HG03460 (cell line): ENCODE data around the gene UGT2B28.
"Not testable (repeated sequence)": the region's sequence is repeated elsewhere in the genome, so short reads cannot be mapped to it uniquely, and the experiment has no call there.

Experiments
- ATAC-seq: cut with Tn5 transposase; IDR thresholded peaks from one replicate; pipeline ENCODE4 v1.9.1; 2021; ENCODE audit not compliant: unreplicated experiment

Gene UGT2B28

DNA sequence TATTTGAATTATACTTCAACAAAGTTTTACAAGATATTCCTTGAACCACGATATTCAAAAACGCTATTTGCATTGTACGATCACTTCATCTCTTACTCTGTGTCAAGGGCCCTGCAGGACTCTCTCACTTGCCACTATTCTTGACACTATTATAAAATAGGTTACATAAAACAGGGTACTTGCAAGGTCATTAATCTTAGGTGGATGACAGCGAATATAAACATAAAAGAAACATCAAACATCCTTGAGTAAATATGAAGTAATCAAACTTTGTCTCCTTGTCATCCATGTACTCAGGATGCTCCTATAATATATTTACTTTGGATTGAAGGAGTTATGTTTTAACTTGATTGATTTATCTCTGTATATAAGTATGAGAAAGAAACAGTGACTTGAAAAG lies at the start of gene UGT2B28:
Gene UGT2B28, plus strand, starts transcription at position 395 of the 400 bp plus-strand sequence. CDS start 26 bp downstream, outside the sequence.
- not testable (repeated sequence) for ATAC-seq

DNA sequence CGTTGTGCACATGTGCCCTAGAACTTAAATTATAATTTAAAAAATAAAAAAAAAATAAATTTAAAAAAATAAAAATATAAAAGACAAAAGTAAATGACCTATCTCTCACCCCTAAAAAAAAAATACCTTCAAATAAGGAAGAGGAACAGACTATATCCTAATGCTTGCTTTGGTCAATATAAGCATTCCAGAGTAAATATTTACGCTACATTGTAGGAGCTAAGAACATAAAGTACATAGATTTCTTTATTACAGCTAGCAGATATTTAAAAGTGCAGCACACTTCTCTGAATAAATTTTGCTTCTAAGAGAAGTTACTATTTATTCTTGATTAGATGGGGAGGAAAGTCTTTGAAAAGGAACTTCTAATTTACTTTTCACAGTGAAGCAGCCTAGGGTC lies 41.2 kb upstream of the UGT2B28 start:
- no peak for ATAC-seq

DNA sequence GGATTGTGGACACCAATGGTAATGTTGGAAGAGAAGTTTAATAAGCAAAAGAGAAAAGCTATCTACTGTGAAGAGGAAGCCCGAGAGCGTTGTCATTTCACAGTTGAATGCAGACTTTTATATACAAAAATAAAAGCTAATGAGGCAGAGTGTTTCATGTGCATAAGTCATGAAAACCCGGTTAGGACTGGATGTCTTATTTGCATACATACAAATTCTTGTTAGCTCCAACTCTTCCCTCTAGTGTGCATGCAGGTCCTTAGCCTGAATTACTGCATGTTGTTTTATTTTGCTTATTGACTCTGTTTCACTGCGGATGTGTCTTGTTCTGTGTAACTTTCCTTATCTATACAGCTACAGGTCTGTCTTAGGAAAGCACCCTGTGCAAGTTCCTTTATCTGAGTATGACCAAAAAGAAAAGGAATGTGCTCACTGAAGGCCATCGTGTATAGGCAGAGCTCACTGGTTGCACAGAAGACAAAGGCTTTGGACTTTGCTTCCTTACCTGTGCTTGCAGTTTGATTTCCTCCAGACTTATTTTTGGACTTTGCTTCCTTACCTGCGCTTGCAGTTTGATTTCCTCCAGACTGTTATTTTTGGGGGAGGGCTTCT lies 40.6 kb upstream of the UGT2B28 start:
- ATAC-seq: no peak

GRCh38 chr4:69240787-69241186 lies 39.5 kb upstream of the UGT2B28 start:
- not testable (repeated sequence) for ATAC-seq

DNA sequence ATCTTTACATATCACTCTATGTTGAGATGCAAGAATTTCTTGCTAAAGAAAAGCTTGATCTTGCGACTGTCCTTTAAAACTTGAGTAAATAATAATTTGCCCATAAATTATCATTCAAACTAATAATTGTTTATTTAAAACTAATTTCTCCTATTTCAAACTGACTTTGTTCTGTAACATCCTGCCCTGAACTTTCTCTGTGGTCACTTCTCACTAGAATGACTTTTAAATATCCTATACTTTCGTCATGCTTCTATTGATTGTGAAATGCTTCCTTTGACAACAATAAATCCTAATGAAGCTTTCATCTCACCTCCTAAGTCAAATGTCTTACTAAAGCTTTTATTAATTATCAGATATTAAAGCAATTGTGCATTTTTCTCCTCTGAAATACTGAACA lies 38.5 kb upstream of the UGT2B28 start:
- ATAC-seq: not testable (repeated sequence)

- ATAC-seq: not testable (repeated sequence)
These were observed 37.6 kb upstream of the UGT2B28 start for GRCh38 chr4:69242562-69243240.

- ATAC-seq: not testable (repeated sequence)
These were observed 29.4 kb upstream of the UGT2B28 start for GRCh38 chr4:69250884-69251283.

GRCh38 chr4:69253147-69253772 lies 27.0 kb upstream of the UGT2B28 start:
- not testable (repeated sequence) for ATAC-seq

DNA sequence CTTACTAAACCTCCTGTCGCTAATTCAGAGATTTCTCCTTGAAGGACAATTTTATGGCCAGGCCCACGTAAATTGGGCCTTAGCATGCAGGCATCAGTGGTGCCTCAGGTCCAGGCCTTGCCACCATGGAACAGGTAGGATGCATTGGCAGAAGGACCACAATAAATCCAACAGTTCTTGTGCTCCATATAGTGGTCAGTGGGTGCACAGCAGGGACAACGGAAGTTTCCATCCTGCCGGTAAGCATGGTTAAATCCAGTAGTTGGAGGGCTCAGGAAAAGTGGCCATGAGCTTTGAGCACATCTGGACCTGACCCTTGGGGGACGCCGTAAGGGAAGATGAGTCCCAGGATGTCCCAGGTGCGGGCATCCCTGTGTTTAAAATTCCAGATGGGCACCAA lies 11.7 kb upstream of the UGT2B28 start:
- ATAC-seq: not testable (repeated sequence)

DNA sequence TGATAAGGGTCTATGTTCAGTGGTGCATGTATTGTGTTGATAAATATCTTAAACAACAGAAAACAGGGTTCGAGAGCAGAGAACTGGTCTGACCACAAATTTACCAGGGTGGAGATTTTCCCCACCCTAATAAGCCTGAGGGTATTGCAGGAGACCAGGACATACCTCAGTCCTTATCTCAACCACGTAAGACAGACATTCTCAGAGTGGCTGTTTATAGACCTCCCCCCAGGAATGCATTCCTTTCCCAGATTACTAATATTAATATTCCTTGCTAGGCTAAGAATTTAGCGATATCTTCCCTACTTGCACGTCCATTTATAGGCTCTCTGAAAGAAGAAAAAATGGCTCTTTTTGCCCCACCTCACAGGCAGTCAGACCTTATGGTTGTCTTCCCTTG lies 16.1 kb downstream of the UGT2B28 start:
- ATAC-seq: not testable (repeated sequence)

DNA sequence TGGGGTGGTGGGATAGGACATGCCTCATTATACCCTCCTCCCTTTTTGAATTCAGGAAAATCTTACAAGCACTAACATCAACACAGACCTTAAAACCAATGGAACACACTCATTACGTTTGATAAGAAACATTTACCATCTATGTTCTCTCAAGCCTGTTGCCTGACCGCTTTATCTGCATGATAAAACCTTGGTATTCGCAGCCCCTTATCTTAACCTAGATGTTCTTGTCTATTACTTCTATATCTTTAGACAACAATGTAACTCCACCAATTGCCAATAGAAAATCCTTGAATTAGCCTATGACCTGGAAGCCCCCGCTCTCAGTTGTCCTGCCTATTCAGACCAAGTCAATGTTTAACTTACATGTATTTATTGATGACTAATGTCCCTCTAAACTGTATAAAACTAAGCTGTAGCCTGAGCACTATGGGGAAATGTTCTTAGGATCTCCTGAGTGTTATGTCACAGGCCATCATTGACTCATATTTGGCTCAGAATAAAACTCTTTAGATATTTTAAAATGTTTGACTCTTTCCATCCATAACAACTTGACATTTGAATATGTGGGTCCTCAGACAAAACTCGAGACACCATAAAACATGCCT lies 28.3 kb downstream of the UGT2B28 start:
- ATAC-seq: not testable (repeated sequence)

- ATAC-seq: not testable (repeated sequence)
These were observed 29.3 kb downstream of the UGT2B28 start for GRCh38 chr4:69309549-69310076.

- ATAC-seq: not testable (repeated sequence)
These were observed 30.0 kb downstream of the UGT2B28 start for GRCh38 chr4:69310262-69310661.

DNA sequence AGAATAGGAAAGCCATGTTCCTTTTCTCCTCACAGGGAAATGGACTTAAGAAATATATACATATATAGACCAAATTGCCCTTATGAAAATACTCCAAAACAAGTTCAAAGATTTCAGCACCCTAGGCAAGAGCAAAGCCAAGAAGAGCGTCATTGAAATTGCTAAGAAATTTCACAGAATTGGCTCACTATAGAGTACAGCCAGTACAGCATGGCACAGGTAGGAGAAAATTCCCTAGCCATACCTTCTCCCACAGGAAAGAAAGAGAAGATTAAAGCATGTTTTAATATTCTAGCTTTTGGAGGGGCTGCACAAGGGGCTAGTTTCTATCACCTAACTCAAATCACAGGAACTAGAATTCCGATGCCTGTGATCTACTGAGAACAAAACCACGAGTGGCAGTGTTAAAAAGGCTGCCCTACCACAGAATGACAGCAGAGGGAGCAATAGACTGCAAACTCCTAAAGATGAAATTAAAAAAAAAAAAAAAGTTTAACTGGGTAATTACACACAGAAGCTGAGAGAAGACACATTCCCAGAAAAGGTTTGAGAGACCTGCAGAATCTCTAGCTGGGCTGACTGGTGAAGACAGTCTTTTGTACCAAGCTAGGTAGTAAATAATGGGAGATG lies 37.5 kb downstream of the UGT2B28 start:
- ATAC-seq: not testable (repeated sequence)

DNA sequence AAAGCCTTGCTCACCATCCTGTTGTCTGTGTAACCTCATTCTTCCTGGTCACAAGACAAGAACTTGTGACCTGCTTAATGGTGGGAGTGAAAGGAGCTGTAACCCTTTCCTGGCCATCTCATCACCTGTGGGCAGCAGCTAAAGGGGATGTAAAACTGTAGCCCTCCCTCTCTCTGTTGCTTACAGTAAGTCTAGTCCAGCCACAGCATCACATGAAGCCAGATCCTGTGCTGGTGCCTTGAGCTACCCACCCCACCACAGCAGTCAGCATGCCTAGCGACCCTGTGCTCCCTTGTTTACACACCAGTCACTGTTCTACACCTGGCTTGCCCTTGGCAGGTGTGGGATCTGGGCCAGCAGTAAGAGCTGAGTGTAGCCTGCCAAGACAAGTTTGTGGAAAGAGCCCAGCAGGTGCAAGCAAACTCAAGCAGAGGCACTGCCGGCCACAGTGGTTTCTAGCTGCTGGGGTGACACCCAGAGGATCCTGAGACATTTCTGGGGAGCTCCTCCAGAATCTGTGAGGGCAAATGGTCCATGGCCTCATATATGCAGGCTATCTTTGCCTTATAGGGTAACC lies 41.0 kb downstream of the UGT2B28 start:
- ATAC-seq: no peak

- ATAC-seq: no peak
These were observed 41.8 kb downstream of the UGT2B28 start for GRCh38 chr4:69322055-69322454.

- ATAC-seq: no peak
These were observed 43.0 kb downstream of the UGT2B28 start for GRCh38 chr4:69323284-69323683.

DNA sequence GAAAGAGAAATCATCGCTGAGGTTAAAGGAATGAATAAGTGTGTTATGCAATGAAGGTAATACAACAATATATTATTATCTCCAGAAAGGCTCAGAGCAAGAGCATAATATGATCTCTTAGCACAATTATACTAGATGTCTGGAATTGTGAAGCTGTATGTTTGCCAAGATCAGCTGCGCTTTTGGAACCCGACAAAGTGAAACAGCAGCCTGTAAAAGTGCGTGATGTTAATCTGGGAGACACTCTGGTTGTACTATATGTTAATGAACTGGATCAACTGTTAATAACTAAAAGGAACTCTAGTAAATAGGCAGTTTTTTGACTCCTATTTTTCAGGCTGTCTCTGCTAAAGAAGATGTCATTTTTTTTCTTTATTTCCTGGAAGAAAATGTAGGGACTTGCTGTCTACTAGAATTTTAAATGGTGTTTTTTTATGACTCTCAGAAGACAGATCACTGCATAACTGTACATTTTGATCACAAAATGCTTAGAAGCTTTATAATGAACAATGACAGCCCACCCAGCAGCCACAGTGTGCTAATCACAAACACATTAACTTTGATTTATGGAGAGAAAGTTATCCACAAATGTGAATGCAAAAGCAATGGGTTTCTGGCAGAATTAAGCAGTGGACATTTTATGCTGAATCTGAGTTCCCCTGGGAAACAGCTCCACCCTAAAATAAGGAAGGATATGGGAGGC lies 50.2 kb downstream of the UGT2B28 start:
- no peak for ATAC-seq

DNA sequence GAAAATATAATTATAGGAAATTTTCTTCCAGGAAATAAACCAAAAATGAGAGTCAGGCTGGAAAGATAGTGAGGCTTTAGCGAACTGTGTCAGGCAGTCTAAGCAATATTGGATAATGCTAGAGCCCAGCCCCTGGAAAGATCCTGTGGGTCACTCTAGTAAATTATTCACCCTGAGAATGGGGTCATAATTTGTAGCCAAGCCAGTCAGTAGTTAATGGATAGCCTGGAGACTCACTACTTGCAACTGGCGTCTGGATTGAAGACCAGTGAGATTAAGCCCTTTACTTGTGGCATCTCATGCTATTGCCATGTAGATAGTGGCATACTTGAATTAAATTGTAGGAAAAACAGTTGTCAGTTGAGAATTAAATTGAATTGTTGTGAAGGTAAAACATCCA lies 51.0 kb downstream of the UGT2B28 start:
- not testable (repeated sequence) for ATAC-seq

GRCh38 chr4:69335485-69335884 lies 55.2 kb downstream of the UGT2B28 start:
- ATAC-seq: not testable (repeated sequence)
